SIG-M5 treated with dmso at 0.1 percent for 504 hours (cell line): ENCODE results near the gene GPR161.
A peak's percentile ranks its signal among the peaks of the same experiment; 100 is the strongest.
"Not testable (repeated sequence)": the region's sequence is repeated elsewhere in the genome, so short reads cannot be mapped to it uniquely, and the experiment has no call there.

Experiments used
- DNase-seq: peaks from one replicate; lab custom pipeline; 2025; ENCODE audit not compliant: unreplicated experiment; lab: John Stamatoyannopoulos, UW

The GPR161 gene

GRCh38 chr1:168089326-168089978 is 47.3 kb downstream of the GPR161 start:
- no peak for DNase-seq

- DNase-seq = no peak
These were observed 48.0 kb downstream of the GPR161 start for GRCh38 chr1:168088511-168089325.

GRCh38 chr1:168087696-168088095 is 49.0 kb downstream of the GPR161 start:
- DNase-seq = no peak

DNA sequence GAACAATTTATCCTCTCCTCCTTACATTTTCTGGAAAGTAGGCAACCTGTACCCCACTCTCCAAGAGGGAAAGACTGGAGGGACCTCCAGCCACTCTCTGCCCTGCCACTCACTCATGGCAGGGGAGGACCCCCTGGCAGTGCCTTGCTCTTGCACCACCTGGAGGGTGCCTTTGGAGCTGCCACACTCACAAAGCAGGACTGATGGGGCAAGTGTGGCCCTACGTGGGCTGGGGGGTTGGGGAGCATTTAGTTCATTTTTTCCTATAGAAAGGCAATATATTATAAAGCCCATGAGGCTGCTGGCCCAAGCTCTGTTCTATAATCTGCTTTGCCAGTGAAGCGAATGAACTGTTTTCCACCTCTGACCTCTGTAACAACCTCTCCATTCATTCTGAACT is 50.3 kb downstream of the GPR161 start:
- no peak for DNase-seq

- DNase-seq = no peak
These were observed 51.3 kb downstream of the GPR161 start for GRCh38 chr1:168085401-168085872.

GRCh38 chr1:168084396-168085231 is 52.1 kb downstream of the GPR161 start:
- DNase-seq = peak; percentile 66

DNA sequence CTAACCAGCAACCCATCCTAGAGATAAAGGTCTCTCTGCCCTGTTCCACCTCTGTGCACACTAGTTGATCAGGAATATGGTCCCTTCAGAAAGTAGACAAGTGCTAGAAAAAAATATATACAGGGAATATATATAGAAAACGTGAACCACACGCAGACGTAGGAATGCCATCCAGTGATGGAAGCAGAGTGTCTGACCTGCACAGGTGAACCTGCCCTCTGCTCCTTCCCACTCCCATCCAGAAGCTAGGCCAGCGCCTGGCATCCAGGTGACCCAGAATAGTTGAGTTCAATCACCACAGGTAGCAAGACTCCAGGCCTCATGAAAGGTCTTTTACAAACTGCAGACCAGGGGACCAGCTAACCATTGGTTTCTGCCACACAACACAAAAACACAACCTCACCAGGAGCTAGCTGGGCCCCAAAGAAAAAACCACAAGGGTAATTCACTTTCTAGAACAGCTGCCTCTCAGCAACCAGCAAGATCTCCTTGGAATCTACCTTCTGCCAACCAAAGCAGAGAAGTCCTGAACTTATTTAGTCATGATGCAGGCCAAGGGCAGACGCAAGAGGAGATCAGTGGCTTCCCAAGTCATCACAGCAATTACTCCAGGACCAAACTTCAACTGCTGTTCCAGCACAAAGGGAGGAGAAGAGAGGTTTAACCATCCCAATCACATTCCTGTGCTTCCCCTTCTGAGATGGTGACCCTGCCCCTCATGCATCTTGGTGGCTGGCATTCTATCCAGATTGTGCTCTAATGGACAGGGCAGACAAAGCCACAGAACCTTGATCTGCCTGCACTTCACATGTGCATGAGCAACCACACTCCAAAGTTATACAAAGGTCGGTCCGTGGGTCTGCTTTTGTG is 53.0 kb downstream of the GPR161 start:
- DNase-seq = no peak

GRCh38 chr1:168082008-168082876 is 54.5 kb downstream of the GPR161 start:
- DNase-seq = peak; percentile 81

GRCh38 chr1:168081373-168082007 is 55.2 kb downstream of the GPR161 start:
- DNase-seq = peak; percentile 31

DNA sequence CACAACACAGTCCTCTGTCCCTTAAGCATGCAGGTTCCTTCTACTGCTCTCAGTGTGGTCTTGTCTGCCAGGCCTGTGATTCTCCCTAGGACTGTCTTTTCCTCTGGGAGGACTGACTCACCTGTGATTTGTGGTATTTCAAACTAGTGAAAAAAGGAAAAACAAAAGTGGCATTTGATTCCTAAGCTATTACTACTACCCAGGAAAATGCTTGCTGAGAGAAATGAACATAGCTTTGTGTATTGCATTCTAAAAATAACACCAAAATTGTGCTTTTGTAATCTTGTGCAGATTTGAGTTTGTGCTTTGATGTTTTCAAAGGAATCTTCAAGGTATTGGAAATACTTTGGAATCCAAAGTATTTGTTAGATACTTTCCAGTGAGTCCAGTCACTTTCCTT is 57.0 kb downstream of the GPR161 start:
- no peak for DNase-seq

DNA sequence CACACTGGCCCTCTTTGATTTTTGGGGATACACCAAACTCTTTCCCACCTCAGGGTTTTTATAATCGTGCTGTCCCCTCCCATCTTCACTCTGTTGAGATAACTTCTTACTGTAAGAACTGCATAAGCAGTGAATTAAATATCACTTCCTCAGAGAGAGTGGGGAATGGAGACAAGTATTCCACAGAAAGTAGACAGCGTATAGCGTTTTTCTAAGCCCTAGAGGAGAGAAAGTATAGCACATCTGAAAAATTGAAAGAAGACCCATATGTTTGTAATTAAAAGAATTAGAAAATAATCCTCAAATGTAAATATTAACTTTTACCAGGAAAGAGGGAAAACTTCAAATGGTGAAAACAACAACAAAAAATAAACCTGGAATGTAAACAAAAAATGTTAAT is 67.3 kb downstream of the GPR161 start:
- DNase-seq = no peak

DNA sequence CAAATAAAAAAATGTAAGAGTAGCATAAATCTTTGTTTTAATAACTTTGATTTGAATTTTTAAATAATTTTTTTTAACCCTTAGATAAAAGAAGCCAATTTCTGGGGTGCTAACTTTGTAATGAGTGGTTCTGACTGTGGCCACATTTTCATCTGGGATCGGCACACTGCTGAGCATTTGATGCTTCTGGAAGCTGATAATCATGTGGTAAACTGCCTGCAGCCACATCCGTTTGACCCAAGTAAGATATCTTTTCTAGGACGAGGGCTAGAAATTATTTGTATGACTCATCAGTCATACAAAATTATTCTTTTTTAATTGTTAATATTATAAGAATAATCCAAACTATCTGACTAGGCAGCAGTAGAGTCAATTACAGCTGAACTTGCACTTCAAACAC is 71.2 kb downstream of the GPR161 start:
- DNase-seq = no peak

GRCh38 chr1:168064216-168064615 is 72.5 kb downstream of the GPR161 start:
- no peak for DNase-seq

DNA sequence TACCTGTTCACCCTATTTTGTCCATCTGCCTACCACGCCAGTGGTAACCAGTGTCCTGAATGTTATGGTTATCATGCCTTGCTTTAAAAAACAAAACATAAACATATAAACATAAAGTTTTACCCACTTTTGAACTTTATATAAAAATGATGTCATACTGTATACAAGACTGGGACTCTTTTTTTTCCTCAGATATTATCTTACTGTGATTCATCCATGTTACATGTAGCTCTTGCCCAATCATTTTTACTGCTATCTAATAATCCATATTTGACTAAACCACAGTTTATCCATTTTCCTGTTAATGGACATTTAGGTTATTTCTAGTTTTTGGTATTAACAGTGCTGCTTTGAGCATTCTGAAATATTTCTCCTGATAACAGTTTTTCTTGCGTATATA is 78.8 kb downstream of the GPR161 start:
- DNase-seq = no peak

DNA sequence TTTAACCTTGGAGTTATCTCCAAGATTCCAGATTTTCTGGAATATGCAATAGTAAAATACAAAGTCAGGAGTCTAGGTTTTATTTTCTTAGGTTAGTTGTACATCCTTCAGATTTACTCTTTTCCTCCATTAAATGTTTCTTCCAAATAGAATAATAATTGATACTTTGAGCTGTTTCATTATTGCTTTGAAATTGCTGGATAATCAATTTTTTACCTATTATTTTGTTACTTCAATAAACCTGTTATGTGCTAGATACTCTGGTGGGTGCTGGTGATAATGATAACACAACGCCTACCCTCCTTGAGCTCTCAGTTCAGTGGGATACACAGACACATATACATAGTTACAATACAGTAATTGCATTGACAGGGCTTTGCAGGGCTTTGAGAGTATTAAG is 79.4 kb downstream of the GPR161 start:
- DNase-seq = no peak

GRCh38 chr1:168056152-168056551 is 80.6 kb downstream of the GPR161 start:
- DNase-seq = not testable (repeated sequence)

DNA sequence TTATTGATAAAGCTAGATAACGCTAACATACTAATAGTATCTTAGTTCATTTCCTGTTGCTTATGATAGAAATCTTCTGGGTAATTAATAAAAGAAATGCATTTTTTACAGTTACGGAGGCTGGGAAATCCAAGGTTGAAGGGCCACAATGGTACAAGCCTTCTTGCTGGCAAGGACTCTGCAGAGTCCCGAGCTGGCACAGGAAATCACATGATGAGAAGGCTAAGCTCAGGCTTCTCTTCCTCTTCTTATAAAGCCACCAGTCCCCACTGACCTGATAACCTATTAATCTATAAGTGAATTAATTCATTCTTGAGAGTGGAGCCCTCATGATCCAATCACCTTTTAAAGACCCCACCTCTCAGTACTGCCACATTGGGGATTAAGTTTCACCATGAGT is 82.6 kb downstream of the GPR161 start:
- DNase-seq = no peak

- no peak for DNase-seq
These were observed 83.0 kb downstream of the GPR161 start for GRCh38 chr1:168053681-168054080.

DNA sequence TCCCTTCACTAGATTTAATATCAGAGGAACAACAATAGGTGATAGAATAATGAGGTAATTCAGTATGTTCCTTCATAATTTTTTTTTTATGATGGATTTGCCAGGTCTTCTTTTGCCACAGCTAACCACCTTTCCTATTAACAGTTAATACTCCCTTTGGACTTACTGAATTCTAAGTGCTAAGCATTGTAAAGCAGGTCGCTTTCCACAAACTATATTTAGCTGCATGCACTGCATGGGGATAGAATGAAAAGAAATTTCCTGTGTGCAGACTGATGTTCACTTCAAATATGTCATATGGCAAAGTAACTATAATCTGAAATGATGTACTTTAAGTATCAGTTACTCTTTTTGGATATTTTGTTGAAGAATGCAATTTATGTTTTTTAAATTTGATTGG is 85.8 kb downstream of the GPR161 start:
- no peak for DNase-seq
